HG03139 (cell line): Measurements from ENCODE around the gene FUBP3.

Experiments used
- ATAC-seq: cut with Tn5 transposase; IDR thresholded peaks from one replicate; pipeline ENCODE4 v1.9.1; 2021; ENCODE audit not compliant: unreplicated experiment

The FUBP3 gene

DNA sequence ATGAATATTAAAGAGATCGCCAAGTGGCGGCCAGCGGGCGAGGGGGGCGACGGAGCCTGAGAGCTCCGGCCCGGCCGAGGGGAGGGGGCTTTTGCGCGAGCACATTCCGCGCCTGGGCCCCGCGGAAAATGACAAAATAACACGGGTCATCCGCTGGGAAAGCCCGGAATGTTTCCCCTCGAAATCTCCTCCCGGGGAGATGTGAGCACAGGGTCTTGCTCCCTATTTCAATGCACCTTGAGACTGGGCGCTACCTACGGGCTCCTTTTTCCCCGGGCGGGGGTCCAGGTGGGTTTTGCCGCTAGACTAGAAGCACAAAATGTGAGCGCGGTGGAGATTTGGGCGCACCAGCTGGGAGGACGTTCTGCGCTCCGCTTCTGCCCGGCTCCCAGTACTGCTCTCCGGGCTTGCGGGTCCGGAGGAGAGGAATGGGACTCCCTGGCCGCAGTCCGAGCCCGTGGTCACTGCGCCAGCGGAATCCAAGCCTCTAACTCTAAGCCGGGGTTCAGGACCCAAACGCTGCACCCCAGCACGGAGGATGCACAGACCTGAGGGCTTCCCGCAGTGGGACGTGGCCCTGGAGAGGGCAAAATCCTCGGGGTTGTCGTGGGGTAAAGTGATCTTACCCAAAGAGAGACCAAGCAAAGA, 82.2 kb downstream of the FUBP3 start:
- no peak for ATAC-seq

DNA sequence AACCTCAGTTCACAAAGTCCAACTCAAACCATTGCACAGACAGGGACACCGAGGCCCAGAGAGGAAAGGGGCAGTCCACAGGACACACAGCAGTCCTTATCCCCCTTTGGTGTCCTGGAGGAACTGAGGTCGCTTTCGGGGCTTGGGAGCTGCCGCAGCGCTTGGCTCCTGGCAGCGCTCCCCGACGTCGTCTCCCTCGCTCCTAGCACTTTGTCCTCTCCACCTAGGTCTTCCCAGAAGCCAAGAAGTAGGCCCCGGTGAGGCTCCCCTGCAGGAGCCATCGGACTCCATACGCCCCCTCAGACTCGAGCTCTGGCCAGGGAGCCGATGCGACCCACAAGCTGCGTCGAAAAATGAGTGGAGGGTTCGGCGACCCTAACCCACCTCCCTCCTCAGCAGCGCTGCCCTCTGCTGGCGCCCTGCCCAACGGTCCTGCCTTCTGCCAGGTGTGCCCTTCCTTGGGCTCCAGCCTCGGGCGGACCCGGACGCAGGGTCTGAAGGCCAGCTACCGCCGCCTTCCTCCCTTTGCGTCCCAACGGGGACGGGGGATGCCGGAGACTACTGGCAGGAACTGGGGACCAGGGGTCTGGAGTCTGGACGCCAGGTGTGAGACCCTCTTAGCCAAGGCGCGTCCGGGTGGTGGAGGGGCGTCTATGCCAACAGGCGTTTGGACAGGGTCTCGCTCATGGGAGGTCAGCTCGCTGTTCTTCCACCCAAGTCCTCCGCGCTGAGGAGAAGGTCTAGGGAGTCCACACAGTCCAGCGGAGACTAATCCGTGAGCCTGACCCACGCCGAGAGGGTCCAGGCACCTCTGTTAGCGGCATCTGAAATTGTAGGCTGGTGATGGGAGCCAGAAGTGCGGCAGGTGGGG, 83.0 kb downstream of the FUBP3 start:
- ATAC-seq: no peak

GRCh38 chr9:130662970-130663257, 83.5 kb downstream of the FUBP3 start:
- no peak for ATAC-seq

DNA sequence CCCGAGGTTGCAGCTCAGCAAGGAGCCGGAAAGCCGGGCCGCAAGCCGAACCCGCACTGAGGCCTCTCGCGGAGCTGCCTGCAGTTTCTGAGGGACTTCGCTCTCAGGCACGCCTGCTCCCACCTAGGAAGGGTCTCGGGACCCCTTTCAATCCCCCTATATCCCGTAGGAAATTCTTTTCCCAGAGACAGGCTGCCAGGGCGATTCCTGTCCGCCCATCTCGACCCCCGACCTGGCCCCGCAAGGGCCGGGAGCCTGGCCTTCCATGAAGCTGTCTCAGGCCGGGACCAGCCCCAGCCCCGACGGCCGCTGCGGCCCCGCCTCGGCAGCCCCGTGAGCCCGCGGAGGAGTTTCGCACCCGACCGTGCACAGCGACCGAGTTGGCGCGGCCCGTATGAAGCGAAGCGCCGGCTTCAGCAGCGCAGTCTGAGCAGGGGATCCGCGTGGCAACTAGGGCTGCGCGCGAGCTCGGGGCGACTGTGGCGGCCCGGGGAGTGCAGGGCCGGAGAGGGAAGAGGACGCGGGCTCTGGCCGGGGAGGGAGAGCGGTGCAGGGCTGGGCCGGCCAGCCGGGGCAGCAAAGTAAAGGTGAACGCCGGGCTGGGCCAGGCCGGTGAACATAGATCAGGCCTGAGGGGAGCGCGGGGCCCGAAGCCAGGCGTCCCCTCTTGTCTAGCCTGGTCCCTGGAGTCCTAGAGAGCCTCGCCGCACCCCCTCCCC, 84.0 kb downstream of the FUBP3 start:
- no peak for ATAC-seq

GRCh38 chr9:130663977-130664250, 84.5 kb downstream of the FUBP3 start:
- ATAC-seq: no peak

- ATAC-seq: no peak
Observed at GRCh38 chr9:130664251-130665028, 85.1 kb downstream of the FUBP3 start, which contains the start of gene PRDM12. PRDM12 (plus strand) TSS chr9:130664594; CDS start chr9:130664654, 60 bp downstream.

- ATAC-seq: no peak
Observed at GRCh38 chr9:130665029-130665430, 85.7 kb downstream of the FUBP3 start.

DNA sequence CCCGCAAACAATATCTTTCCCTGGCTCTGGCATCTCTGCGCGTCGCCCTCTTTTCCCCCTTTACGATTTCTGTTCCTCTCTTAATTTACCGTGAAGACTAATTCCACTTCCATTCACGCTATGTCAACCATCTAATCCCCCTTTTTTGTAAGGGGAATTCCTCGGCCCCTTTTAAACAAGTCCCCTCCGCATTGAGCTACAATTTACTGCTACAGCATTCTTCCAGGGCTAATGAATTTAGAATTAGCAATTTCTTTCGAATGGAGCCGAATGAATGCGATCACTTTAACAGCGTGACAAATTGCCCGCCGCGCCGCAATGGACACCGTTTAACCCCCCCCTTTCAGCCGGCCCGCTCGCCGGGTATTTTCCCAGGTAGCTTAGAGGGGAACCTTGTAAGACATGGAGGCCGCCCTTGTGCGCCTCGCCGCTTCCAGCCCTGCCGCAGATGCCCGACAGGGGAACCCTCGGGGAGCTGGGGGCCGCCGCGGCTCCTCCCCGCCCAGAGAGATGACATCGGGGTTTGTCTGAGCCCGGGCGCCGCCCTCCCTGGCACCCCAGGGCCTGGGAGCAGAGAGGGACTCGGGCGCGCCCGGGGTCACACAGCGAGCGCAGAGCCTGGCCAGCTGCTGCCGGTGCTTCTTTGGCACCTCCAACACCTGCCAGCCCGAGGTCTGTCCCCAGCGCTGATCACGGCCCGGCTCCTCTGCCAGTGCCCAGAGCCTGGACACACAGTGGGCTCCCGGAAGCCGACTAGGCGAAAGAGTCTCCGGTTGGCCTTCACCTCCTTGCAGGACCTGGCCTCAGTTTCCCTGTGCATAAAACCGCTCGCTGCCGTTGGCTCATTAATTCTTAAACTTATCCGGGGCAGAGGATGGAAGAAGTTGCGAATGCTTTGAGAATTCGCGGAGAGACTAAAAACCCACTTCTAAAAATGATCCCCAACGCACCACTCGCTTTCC, 86.3 kb downstream of the FUBP3 start:
- ATAC-seq: no peak

DNA sequence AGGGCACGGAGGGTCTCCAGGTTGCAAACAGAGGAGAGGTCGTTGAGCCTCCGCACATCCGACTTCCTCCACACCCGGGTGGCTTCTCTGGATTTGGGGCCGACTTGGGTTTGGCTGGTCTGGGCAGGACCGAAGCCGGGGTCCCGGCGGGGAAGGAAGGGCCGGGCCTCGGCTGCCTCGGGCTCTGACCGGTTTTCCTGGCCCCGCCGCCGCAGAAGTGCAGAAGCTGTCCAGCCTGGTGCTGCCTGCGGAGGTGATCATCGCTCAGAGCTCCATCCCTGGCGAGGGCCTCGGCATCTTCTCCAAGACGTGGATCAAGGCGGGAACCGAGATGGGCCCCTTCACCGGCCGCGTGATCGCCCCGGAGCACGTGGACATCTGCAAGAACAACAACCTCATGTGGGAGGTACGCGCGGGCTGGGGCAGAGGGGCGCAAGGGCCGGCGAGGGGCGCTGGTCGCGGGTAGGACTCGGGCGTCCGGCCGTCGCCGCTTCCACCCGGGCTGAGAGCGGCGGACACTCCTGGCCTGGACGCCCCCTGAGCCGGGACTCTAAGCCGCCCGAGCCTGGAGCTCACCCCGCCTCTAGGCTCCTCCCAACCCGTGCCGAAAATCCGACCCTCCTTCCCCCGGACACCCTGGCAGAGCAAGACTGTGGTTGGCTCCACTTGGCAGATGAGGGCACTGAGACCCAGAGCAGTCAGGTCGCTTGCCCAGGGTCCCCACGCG, 87.2 kb downstream of the FUBP3 start:
- no peak for ATAC-seq

GRCh38 chr9:130667120-130667435, 87.7 kb downstream of the FUBP3 start:
- no peak for ATAC-seq

DNA sequence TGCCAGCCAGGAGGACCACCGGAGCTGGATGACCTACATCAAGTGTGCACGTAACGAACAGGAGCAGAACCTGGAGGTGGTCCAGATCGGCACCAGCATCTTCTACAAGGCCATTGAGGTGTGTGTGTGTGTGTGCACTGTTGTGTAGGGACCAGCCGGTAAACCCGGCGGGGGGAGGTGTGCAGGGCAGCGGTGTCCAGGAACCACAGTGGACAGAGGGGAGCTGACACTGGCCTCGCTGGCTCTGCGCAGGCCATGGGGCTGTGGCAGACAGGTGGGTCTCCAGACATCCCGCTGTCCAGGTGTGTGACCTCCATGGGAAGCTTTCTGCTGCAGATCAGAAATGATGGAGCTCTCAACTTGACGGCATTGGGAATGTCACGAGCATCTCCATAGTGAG, 88.8 kb downstream of the FUBP3 start:
- ATAC-seq: no peak

- ATAC-seq: no peak
Observed at GRCh38 chr9:130668659-130669058, 89.3 kb downstream of the FUBP3 start.

DNA sequence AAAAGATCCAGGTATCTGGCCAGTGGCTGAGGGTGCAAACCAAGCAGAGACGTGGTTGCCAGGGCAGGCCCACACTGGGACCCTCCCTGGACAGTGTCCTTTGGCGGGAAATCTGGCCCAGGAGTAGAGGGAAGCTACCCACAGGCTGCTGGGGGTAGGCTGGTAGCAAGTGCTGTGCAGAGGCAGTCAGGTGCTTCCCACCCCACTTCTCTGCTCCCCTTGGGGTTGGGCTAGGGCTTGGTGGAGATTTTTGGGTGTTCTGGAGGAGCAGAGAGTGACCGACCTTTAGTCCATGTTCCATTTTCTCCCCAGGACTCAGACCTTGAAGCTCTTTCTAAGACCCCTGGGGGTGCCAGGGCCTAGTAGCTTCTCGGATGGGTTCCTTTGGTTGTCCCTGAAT, 90.6 kb downstream of the FUBP3 start:
- ATAC-seq: no peak

GRCh38 chr9:130670644-130671043, 91.3 kb downstream of the FUBP3 start:
- ATAC-seq: no peak

DNA sequence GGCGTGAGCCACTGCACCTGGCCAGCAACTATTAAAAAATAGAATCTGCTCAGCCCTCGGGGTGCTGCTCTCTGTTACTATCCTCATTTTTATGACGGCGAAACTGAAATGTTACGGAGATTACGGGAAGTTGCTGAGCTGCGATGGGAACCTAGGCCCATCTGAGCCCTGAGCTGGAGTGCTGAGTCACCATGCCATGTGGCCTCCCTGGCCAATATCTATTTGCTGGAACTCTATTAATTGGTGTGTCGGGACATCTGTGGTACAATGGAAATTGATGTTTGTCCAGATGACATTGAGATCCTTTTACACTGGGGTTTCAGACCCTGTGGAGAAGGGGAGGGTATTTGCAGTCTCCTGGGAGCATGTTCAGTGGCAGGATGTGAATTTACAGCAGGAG, 93.1 kb downstream of the FUBP3 start:
- ATAC-seq: no peak

- no peak for ATAC-seq
Observed at GRCh38 chr9:130672933-130673615, 93.7 kb downstream of the FUBP3 start.

- no peak for ATAC-seq
Observed at GRCh38 chr9:130675396-130675795, 96.0 kb downstream of the FUBP3 start.

GRCh38 chr9:130677252-130677651, 97.9 kb downstream of the FUBP3 start:
- no peak for ATAC-seq
